EL (cell line): ENCODE data around the gene ZSWIM1.

Experiments used
- DNase-seq: peaks from one replicate; pipeline ENCODE4 v3.0.0-alpha.2; 2016

ZSWIM1 gene

DNA sequence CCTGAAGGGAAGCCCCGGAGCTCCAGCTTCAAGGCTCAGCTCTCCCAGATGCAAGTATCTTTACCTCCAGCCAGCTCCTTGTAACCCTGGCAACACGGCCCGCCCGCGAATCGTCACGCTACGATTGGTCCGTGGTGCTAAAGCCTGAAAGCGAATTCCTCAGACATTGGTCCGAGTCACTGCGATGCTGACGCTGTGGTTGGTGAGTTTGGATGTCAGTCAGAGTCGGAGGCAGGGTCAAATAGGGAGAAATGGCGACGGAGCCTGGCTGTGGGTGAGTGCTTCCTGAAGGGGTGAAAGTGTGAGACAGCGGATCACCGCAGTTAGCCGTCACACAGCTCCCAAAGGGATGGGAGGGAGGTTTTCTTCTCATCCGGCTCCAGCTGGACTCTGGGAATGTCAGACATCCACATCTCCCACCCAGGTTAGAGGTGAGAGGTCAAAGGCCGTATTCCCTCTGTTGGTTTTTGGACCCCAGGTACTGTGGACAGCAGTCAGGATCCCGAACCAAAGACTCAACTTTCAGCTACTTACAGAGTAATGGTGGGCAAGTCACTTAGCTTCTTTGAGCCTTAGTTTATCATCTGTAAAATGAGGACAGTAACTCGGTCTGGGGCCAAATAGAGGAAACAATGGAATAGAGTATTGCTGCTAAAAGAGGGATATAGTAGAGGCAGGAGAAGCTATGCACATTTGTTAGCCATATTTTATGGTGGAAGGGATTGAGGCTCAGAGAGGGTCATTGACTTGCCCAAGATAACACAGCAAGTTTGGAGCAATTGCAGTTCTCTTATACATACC, at the start of gene ZSWIM1:
Gene ZSWIM1 (plus strand): TSS at position 240 of the 801 bp plus-strand sequence. CDS start 1,366 bp downstream, outside the sequence.
- DNase-seq, result peak; percentile 100

GRCh38 chr20:45832619-45833018, 48.4 kb upstream of the ZSWIM1 start:
- DNase-seq, result no peak

DNA sequence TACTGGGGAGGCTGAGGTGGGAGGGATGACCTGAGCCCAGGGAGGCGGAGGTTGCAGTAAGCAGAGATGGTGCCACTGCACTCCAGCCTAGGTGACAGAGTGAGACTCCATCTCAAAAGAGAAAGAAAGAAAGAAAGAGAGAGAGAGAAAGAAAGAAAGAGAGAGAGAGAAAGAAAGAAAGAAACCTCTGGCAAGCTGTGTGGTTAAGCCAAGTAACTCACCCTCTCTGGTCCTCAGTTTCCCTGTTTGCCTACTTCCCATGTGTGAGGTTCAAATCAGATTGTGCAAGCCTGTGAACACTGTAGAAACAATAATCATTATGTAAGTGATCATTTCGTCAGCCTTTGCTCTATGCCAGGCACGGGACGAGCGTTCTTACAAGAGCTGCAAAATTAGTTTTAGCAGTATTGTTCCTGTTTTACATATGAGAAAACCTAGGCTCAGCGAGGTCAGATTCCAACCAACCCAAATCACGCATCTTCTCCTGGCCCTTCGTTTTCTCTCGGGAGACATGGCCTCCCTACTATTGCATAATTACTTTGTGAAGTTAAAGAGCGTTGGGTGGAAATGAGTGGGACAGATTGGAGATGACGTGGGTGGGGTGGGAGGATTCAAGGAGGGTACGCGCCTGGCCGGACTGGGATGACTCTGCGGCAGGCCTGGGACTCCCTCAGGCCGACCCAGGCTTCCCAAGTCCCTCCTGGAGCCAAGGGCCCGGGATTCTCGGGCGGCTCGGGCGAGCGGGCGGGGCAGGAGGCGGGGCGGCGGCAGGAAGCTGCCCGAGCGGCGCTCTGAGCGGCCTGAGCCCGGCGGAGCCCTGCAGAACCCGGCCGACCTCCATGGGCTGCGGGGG, 47.8 kb upstream of the ZSWIM1 start, which contains the start of gene SNX21:
Gene SNX21 (plus strand): TSS at position 770 of the 853 bp plus-strand sequence. CDS start 121 bp downstream, outside the sequence.
- DNase-seq, result peak; percentile 95

- DNase-seq, result peak; percentile 77
Observed at GRCh38 chr20:45833883-45834796, 46.9 kb upstream of the ZSWIM1 start.

- no peak for DNase-seq
Observed at GRCh38 chr20:45834797-45835161, 46.2 kb upstream of the ZSWIM1 start.

DNA sequence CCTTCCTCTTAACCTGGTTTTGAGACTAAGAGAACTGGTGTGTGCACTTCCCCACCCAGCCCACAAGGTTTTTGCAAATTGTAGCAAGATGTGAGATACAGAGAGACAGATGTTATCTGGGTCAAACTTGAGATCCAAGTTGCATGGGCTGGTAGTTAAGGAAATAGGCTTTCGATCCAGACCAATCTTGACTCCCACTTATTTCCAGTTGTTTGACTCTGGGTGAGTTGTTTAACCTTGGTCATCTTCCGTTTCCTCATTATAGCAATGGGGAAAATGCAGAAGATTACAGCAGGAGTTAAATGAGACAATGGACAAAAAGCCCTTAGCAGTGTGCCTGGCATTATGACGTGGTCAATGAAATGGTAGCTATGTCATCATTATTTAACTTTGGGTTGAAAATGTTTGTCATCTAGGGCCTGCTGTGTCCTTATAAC, 45.7 kb upstream of the ZSWIM1 start:
- no peak for DNase-seq

- DNase-seq, result peak; percentile 58
Observed at GRCh38 chr20:45835825-45836224, 45.2 kb upstream of the ZSWIM1 start.

DNA sequence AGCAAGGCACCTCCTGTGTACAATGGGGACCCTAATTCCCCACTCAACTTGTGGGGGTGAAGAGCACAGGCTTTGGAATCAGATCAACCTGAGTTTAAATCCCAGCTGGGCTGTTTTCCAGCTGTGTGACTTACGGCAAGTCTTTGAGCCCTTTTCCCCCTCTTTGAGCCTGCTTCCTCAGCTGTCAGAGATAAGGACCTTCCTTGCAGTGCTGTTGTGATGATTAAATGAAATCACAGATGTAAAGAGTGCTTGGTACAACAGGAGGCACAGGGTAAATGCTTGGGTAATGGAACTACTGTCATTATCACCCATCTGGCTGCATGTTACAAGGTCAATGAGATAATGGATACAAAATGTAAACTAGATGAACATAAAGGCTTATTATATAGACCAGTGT, 44.2 kb upstream of the ZSWIM1 start:
- DNase-seq, result no peak

GRCh38 chr20:45840700-45841198, 40.3 kb upstream of the ZSWIM1 start:
- no peak for DNase-seq

DNA sequence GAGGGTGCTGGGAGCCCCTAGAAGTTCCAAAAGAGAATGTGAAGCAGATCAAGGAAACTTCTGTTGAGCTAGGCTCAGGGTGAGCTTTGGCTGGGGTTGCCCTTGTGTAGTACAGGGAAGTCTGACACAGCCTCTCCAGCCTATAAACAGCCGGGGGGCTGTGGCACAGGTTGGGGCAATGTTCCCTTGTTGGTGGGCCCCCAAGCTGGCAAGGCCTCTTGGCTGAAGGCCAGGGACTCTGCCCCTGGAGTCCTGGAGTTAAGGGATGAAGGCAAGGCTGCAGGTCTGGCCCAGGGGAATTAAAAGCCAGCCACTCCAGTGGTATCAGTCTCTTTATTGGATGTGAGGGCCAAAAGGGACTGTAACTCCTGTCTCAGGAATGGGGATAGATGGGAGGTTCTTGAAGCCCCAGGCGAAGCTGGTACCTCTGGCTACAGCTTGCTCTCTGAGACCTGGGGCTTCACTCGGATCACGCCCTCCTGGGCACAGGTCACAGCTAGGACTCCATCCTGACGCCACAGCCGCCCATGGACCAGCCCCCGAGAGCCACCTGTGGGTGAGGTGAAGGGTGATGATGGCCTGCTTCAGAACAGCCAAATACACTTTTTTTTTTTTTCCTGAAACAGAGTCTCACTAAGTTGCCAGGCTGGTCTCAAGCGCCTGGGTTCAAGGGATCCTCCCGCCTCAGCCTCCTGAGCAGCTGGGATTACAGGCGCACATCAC, 39.5 kb upstream of the ZSWIM1 start:
- no peak for DNase-seq

DNA sequence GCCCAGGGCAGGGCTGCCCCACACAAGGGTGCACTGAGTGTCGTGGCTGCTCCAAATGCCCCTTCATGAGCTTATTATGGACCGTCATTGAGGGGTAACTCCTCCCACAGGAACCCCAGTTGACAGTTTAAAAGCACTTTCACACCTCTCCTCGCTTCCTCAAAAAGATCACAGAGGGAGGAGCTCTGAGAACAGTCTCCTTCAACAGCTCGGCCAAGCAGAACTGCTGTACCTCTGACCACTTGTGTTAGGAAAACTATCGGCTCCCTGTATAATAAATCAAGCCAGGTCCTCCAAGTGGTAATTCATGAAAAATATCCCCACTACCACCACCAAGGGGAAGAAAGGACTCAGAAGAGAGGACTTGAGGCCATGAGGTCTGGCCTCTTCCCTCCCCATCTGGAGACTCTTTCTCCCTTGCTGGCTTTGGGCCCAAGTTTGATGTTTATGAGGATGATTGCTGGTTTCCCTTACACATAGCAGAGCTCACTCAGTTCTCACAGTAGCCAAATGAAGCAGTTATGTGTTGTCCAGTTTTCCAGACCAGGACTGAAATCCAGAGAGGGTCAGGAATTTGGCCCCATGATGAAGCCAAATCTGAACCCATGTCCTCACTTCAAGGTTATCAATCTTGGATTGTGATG, 38.7 kb upstream of the ZSWIM1 start:
- DNase-seq, result peak; percentile 30

- DNase-seq, result no peak
Observed at GRCh38 chr20:45843506-45843905, 37.5 kb upstream of the ZSWIM1 start.

DNA sequence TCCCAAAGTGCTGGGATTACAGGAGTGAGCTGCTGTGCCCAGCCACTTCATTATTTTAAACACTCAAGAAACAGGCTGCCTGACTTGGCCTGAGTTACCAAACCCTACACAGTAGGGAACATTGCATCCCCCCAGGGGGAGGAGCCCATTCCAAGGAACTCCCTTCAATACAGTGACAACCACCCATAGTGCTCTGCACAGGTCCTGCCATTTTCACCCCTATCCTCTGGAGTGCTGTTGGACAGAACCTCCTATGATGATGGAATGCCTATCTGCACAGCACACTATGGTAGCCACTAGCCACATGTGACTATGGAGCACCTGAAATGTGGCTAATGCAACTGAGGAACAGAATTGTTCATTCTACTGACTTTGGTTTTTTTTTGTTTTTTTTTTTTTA, 35.6 kb upstream of the ZSWIM1 start:
- DNase-seq, result no peak

- DNase-seq, result no peak
Observed at GRCh38 chr20:45848421-45848820, 32.6 kb upstream of the ZSWIM1 start.

- no peak for DNase-seq
Observed at GRCh38 chr20:45848969-45849582, 32.0 kb upstream of the ZSWIM1 start.

GRCh38 chr20:45850238-45850637, 30.8 kb upstream of the ZSWIM1 start:
- no peak for DNase-seq

DNA sequence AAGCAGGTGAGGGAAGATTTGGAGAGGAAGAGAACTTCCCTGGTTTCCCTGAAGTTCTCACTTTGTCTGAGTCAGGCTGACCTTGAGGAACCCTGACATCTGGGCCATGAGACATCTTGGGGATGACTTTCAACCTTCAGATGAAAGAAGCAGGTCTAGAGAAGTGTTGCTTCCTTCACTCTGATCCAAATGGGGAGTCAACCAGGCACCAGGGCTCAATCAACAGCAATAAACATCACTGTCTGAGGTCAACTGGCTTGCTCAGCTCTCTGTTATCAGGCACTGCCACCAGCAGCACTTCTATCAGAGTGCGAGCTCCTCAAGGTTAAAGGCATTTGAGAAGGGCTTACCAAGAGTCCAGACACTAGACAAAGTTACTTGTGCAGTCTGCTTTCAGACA, 30.1 kb upstream of the ZSWIM1 start:
- no peak for DNase-seq

GRCh38 chr20:45851501-45851900, 29.5 kb upstream of the ZSWIM1 start:
- no peak for DNase-seq

DNA sequence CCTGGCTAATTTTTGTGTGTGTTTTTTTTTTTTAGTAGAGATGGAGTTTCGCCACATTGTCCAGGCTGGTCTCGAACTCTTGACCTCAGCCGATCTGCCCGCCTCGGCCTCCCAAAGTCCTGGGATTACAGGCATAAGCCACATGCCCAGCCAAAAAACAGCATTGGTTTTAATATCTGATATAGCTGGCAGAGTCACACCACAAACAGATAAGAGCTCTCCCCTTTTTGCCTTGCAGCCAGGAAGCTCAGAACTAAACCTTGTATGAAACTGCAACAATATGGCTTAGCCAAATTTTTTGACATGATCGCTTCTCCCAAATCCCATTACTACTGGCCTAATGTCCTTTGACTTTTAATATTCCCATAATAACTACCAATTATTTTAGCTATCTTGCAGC, 28.7 kb upstream of the ZSWIM1 start:
- no peak for DNase-seq

- no peak for DNase-seq
Observed at GRCh38 chr20:45853484-45853883, 27.5 kb upstream of the ZSWIM1 start.
